K562 (cell line): Measurements from ENCODE around the gene IGSF21. TPM values are rescaled to one million over a fixed set of nuclear protein-coding genes. Genes with fewer than 3 reads are reported as not detected.

Source experiments
- AFF4 ChIP-seq: sonication (generic); formaldehyde crosslinking; IDR thresholded peaks from 2 replicates; pipeline ENCODE4 v1.8.0; 2023; ENCODE audit warnings: mild to moderate bottlenecking, missing genetic modification reagents
- ARID1B ChIP-seq: fragments of 450-650 bp; IDR thresholded peaks from 2 replicates; pipeline ENCODE4 v1.6.1; 2016; ENCODE audit warnings: antibody characterized with exemption, mild to moderate bottlenecking, inconsistent platforms
- GTF2E2 ChIP-seq: fragments of 200-800 bp; sonication (Bioruptor generic); IDR thresholded peaks from 2 replicates; pipeline ENCODE4 v1.6.1; 2016; ENCODE audit warnings: missing genetic modification characterization, missing compliant biosample characterization
- KAT2B ChIP-seq: IDR thresholded peaks from one replicate; pipeline ENCODE4 v1.6.1; 2012; ENCODE audit warnings: low read depth, mild to moderate bottlenecking, control low read depth, inconsistent platforms, low read length, moderate library complexity
- MCM3 ChIP-seq: fragments of 450-650 bp; IDR thresholded peaks from 2 replicates; pipeline ENCODE4 v1.6.1; 2016
- MYNN ChIP-seq, 2 experiments: sonication (generic); formaldehyde crosslinking in 1 of 2; IDR thresholded peaks; 2 replicates each; pipeline versions ENCODE4 v1.5.0 to v1.6.1; 2016 to 2020; ENCODE audit warnings: antibody characterized with exemption in 1 of 2, missing genetic modification reagents in 1 of 2
- NBN ChIP-seq: fragments of 450-650 bp; IDR thresholded peaks from 2 replicates; pipeline ENCODE4 v1.6.1; 2016; ENCODE audit warnings: low read depth, mild to moderate bottlenecking
- NR4A1 ChIP-seq, 2 experiments: fragments of 250-450 bp in 1 of 2; fragments of 450-650 bp in 1 of 2; sonication (Bioruptor Pico) in 1 of 2; IDR thresholded peaks; 2 replicates each; pipeline versions ENCODE4 v1.4.0 to v1.6.1; 2016 to 2020; ENCODE audit warnings: mild to moderate bottlenecking in 2 of 2, missing compliant biosample characterization in 1 of 2, missing genetic modification characterization in 1 of 2, moderate library complexity in 1 of 2
- PHB ChIP-seq: fragments of 250-450 bp; sonication (Bioruptor Pico); IDR thresholded peaks from 2 replicates; pipeline ENCODE4 v1.5.0; 2021
- POLR2A ChIP-seq: fragments of 450-650 bp; conservative IDR thresholded peaks from 2 replicates; pipeline ENCODE4 v1.6.1; 2016
- RFX1 ChIP-seq: fragments of 450-650 bp; IDR thresholded peaks from 2 replicates; pipeline ENCODE4 v1.6.1; 2016; ENCODE audit warnings: mild to moderate bottlenecking, moderate library complexity
- SFPQ ChIP-seq: fragments of 200-400 bp; formaldehyde crosslinking; IDR thresholded peaks from 2 replicates; pipeline ENCODE4 v1.6.1; 2017; ENCODE audit warnings: mild to moderate bottlenecking, low read depth, low read length, moderate library complexity
- SMC3 ChIP-seq: conservative IDR thresholded peaks from 2 replicates; pipeline ENCODE4 v1.6.1; 2011; ENCODE audit warnings: low read depth, low read length, improper control_type of control experiment; ENCODE audit not compliant: insufficient read depth
- SNRNP70 ChIP-seq: fragments of 200-400 bp; formaldehyde crosslinking; optimal IDR thresholded peaks from 2 replicates; pipeline ENCODE3; 2017; ENCODE audit warnings: low read depth, low read length
- SOX6 ChIP-seq: fragments of 450-650 bp; IDR thresholded peaks from 2 replicates; pipeline ENCODE4 v1.6.1; 2014; ENCODE audit warnings: mild to moderate bottlenecking
- STAG1 ChIP-seq: sonication (generic); formaldehyde crosslinking; IDR thresholded peaks from 2 replicates; pipeline ENCODE4 v1.5.0; 2020; ENCODE audit warnings: missing genetic modification reagents, borderline replicate concordance
- TGIF2 ChIP-seq: sonication (generic); formaldehyde crosslinking; IDR thresholded peaks from 2 replicates; pipeline ENCODE4 v1.8.1; 2022; ENCODE audit warnings: mild to moderate bottlenecking, missing genetic modification reagents, moderate library complexity
- ZFP30 ChIP-seq: fragments of 250-450 bp; sonication (Bioruptor Pico); IDR thresholded peaks from 2 replicates; pipeline ENCODE4 v1.8.0; 2022; ENCODE audit warnings: moderate library complexity, mild to moderate bottlenecking, inconsistent platforms, borderline replicate concordance
- ZKSCAN8 ChIP-seq: fragments of 200-800 bp; sonication (Bioruptor generic); IDR thresholded peaks from 2 replicates; pipeline ENCODE4 v1.6.1; 2016; ENCODE audit warnings: missing genetic modification characterization, missing compliant biosample characterization
- ZNF444 ChIP-seq: fragments of 250-450 bp; sonication (Bioruptor Pico); IDR thresholded peaks from 2 replicates; pipeline ENCODE4 v1.4.0; 2020; ENCODE audit warnings: mild to moderate bottlenecking, moderate library complexity
- polyA plus RNA-seq, 8 experiments: library from polyadenylated mRNA; depleted of rRNA in 4 of 8; stranded (reverse) in 5 of 8; unstranded in 3 of 8; fragments of >200 nt; fragmentation: Nextera tagmentation in 2 of 8; fragmentation: Illumina TruSeq in 1 of 8; extraction: Ambion mirVana in 2 of 8; extraction: Trizol in 1 of 8; gene quantifications; 2 replicates each; pipeline versions ENCODE4 v1.2.1 to v1.2.3, GENCODE V29; 2011 to 2014; ENCODE audit warnings: inconsistent platforms in 1 of 8, missing spikeins in 1 of 8
- total RNA-seq, 7 experiments: library from RNA; depleted of rRNA in 6 of 7; stranded (reverse); fragments of >200 nt in 6 of 7; fragmentation: Illumina TruSeq in 2 of 7; extraction: Trizol in 2 of 7; gene quantifications; 2 replicates each; pipeline versions ENCODE4 v1.2.1 to v1.2.3, GENCODE V29; 2011 to 2021; ENCODE audit warnings: low replicate concordance in 1 of 7
- TF ChIP-seq, protein P1 (sequence below), 2 experiments: fragments of 200-800 bp in 1 of 2; sonication (Bioruptor generic) in 1 of 2; sonication (generic) in 1 of 2; formaldehyde crosslinking in 1 of 2; IDR thresholded peaks in 1 of 2; conservative IDR thresholded peaks in 1 of 2; 2 replicates each; pipeline versions ENCODE4 v1.5.0 to v1.6.1; 2016 to 2020; ENCODE audit warnings: missing compliant biosample characterization in 1 of 2, missing genetic modification characterization in 1 of 2, missing genetic modification reagents in 1 of 2

Gene IGSF21
- total and polyA plus RNA-seq, 9 of the 15 experiments (the other 6 are each of a cell fraction or from before 2014, with no cell fraction given), result not detected

DNA sequence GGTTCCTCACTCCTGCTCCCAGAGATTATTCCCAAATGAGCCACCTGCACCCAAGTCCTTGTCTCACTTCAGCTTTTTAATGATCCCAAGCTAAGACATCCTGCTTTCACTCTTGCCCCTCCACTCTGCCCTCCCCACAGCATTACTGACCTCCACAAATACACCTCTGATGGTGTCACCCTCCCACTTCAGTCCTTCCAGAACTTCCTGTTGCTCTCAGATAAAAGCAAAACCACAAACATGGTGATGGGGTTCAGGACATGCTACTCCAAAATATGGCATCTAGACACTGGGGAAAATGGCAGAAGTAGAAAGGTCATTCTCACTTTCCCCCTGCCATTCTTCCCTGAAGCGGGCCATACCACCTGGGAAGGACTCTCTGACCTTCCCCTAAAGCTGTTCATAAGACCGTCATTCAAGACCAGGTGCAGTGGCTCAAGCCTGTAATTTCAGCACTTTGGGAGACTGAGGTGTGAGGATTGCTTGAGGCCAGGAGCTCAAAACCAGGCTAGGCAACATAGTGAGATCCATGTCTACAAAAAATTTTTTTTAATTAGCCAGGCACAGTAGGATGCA is 307.4 kb downstream of the IGSF21 start (continued):
- no peak for TF ChIP-seq ZKSCAN8 (CRISPR knock-in tag)
- TF ChIP-seq ZNF444 (CRISPR knock-in tag), result no peak
- TF ChIP-seq POLR2A, result no peak
- TF ChIP-seq NR4A1 (CRISPR knock-in tag; IDR thresholded peaks at IDR 0.05), result no peak
- no peak for TF ChIP-seq NR4A1 (tag; IDR thresholded peaks at IDR 0.05)
- TF ChIP-seq, protein P1, sequence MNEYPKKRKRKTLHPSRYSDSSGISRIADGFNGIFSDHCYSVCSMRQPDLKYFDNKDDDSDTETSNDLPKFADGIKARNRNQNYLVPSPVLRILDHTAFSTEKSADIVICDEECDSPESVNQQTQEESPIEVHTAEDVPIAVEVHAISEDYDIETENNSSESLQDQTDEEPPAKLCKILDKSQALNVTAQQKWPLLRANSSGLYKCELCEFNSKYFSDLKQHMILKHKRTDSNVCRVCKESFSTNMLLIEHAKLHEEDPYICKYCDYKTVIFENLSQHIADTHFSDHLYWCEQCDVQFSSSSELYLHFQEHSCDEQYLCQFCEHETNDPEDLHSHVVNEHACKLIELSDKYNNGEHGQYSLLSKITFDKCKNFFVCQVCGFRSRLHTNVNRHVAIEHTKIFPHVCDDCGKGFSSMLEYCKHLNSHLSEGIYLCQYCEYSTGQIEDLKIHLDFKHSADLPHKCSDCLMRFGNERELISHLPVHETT (CRISPR knock-in tag; conservative IDR thresholded peaks at IDR 0.05 in 1 of 2, IDR thresholded peaks at IDR 0.05 in 1 of 2), result peak in 1 of 2 experiments; percentile 32; a peak in 2 of 4 replicates
- TF ChIP-seq PHB (CRISPR knock-in tag), result no peak
- peak; percentile 50 for TF ChIP-seq ARID1B
- no peak for TF ChIP-seq GTF2E2
- no peak for TF ChIP-seq SNRNP70
- no peak for TF ChIP-seq MCM3
- TF ChIP-seq NBN, result no peak
- no peak for TF ChIP-seq SOX6
- no peak for TF ChIP-seq SMC3
- no peak for TF ChIP-seq RFX1
- no peak for TF ChIP-seq ZFP30
- TF ChIP-seq TGIF2 (CRISPR knock-in tag), result no peak
- TF ChIP-seq SFPQ, result no peak
- TF ChIP-seq STAG1, result no peak
- TF ChIP-seq KAT2B, result no peak
- no peak for TF ChIP-seq MYNN (IDR thresholded peaks at IDR 0.05)
- no peak for TF ChIP-seq MYNN (CRISPR knock-in tag; IDR thresholded peaks at IDR 0.05)
- TF ChIP-seq AFF4, result no peak
